Keratinocyte (primary cell): ENCODE results near the gene KDM1B. TPM values are rescaled to one million over a fixed set of nuclear protein-coding genes. Genes with fewer than 3 reads are reported as not detected.

Source experiments
- DNase-seq: peaks from one replicate; pipeline ENCODE4 v3.0.0-alpha.2; 2011; ENCODE audit warnings: low read depth, missing footprints, low spot score
- FAIRE-seq: peaks from 2 replicates; lab custom pipeline; 2011; peaks lifted over from hg19 to GRCh38; lab: Jason Lieb, UNC
- H2AFZ ChIP-seq: 2 replicates; pipeline ENCODE4 v1.6.0; 2012; ENCODE audit warnings: low read length, control low read depth, inconsistent platforms; ENCODE audit not compliant: control insufficient read depth
- H3K27ac ChIP-seq: 2 replicates; pipeline ENCODE4 v1.5.1; 2011; ENCODE audit warnings: low read length; ENCODE audit not compliant: control insufficient read depth, insufficient read depth
- H3K27me3 ChIP-seq: 3 replicates; pipeline ENCODE4 v1.6.0; 2011; ENCODE audit warnings: low read length; ENCODE audit not compliant: control insufficient read depth, insufficient read depth; ENCODE audit errors: extremely low read depth
- H3K36me3 ChIP-seq, 2 experiments: 2 replicates in 1 of 2; 3 replicates in 1 of 2; pipeline ENCODE4 v1.5.1; 2011; ENCODE audit warnings: low read length in 2 of 2, mild to moderate bottlenecking in 1 of 2; ENCODE audit not compliant: control insufficient read depth in 2 of 2, insufficient read depth in 2 of 2; ENCODE audit errors: extremely low read depth in 1 of 2
- H3K4me1 ChIP-seq: 3 replicates; pipeline ENCODE4 v1.5.1; 2011; ENCODE audit warnings: low read length; ENCODE audit not compliant: control insufficient read depth, insufficient read depth; ENCODE audit errors: extremely low read depth
- H3K4me2 ChIP-seq: 3 replicates; pipeline ENCODE4 v1.6.0; 2011; ENCODE audit warnings: low read depth, low read length; ENCODE audit not compliant: control insufficient read depth, insufficient read depth; ENCODE audit errors: extremely low read depth
- H3K4me3 ChIP-seq, 3 experiments: fragments of 200-600 bp in 1 of 3; sonication (generic) in 1 of 3; 2 replicates in 2 of 3; 3 replicates in 1 of 3; pipeline ENCODE4 v1.5.1; 2011 to 2016; ENCODE audit warnings: low read length in 3 of 3, mild to moderate bottlenecking in 3 of 3, control low read depth in 2 of 3, inconsistent platforms in 1 of 3, low read depth in 1 of 3, mixed read lengths in 1 of 3, mixed run types in 1 of 3, moderate library complexity in 1 of 3; ENCODE audit not compliant: control insufficient read depth in 2 of 3, insufficient read depth in 2 of 3; ENCODE audit errors: extremely low read depth in 1 of 3
- H3K79me2 ChIP-seq: 2 replicates; pipeline ENCODE4 v1.6.0; 2012; ENCODE audit warnings: low read length; ENCODE audit not compliant: control insufficient read depth, insufficient read depth
- H3K9ac ChIP-seq: 3 replicates; pipeline ENCODE4 v1.6.0; 2011; ENCODE audit warnings: low read length; ENCODE audit not compliant: control insufficient read depth, insufficient read depth; ENCODE audit errors: extremely low read depth
- H3K9me1 ChIP-seq: 3 replicates; pipeline ENCODE4 v1.6.0; 2011; ENCODE audit warnings: low read length; ENCODE audit not compliant: control insufficient read depth, insufficient read depth; ENCODE audit errors: extremely low read depth
- H3K9me3 ChIP-seq: 2 replicates; pipeline ENCODE4 v1.5.1; 2012; ENCODE audit warnings: low read depth, low read length; ENCODE audit not compliant: control insufficient read depth
- H4K20me1 ChIP-seq: 3 replicates; pipeline ENCODE4 v1.6.0; 2011; ENCODE audit warnings: low read length; ENCODE audit not compliant: control insufficient read depth, insufficient read depth; ENCODE audit errors: extremely low read depth
- EZH2 ChIP-seq: IDR thresholded peaks from one replicate; pipeline ENCODE4 v1.6.1; 2012; ENCODE audit warnings: inconsistent platforms, mild to moderate bottlenecking, low read length, moderate library complexity
- dilution Hi-C: fragments of 300-500 bp; cut with MboI; formaldehyde crosslinking; loops from one replicate; pipeline ENCODE4 v1.7.0; 2020; ENCODE audit warnings: low sequenced_read_pairs; ENCODE audit not compliant: extremely low pct_ligation_motif_present
- polyA plus RNA-seq, 5 experiments: library from polyadenylated mRNA; depleted of rRNA in 3 of 5; stranded (reverse) in 3 of 5; stranded (forward) in 1 of 5; unstranded in 1 of 5; fragments of >200 nt; gene quantifications; 1 replicate in 1 of 5; 2 replicates in 3 of 5; 3 replicates in 1 of 5; pipeline versions ENCODE4 v1.2.1 to v1.2.3, GENCODE V29; 2011 to 2012; ENCODE audit warnings: missing spikeins in 2 of 5, low read depth in 1 of 5, low replicate concordance in 1 of 5
- TF ChIP-seq, protein P1 (sequence below), 3 experiments: IDR thresholded peaks in 1 of 3; conservative IDR thresholded peaks in 1 of 3; optimal IDR thresholded peaks in 1 of 3; 2 replicates in 2 of 3; 3 replicates in 1 of 3; pipeline versions ENCODE3 to v1.5.1; 2011; ENCODE audit warnings: low read length in 3 of 3, mild to moderate bottlenecking in 3 of 3, moderate library complexity in 2 of 3, control low read depth in 1 of 3, inconsistent platforms in 1 of 3; ENCODE audit not compliant: insufficient read depth in 2 of 3; ENCODE audit errors: extremely low read depth in 1 of 3

KDM1B gene
- polyA plus RNA-seq, 1 donor (not counting 4 experiments of a cell fraction or from before 2014, with no cell fraction given): 32.7 TPM

DNA sequence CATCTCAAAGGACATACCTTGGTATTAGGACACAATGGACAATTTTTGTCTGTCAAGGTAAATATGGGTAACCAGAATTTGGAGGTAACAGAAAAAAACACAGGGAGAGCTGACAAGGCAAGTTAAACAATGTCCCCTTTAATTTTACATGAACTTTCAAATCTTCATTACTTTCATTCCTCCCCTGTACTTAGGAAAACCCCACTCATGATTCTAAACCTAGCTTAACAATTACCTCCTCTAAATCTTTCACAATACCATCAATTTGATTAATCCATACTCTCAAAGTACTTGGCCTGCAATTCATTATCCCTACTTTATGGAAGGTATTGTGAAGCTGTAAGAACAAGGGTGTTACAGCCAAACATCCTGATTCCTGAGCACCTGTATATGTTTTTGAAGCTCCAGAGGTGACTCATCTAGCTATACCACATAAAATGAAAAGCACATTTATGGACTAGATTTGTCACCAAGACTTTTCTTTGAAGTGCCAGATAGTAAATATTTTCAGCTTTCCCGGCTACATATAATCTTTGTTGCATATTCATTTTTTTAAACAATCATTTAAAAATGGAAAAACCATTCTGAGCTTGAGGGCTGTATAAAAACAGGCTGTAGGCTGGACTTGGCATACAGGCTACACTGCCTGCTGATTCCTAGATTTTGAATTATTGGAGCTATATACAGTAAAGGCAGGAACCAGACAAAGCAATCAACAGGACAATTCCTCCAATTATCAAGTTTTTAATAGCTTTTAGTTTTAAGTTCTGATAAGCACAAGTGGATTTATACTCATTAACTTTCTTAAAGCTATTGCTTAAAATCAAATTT, 86.2 kb downstream of the KDM1B start:
- no peaks in the 10 kb centered on the region for H3K9me1 ChIP-seq
- no peaks in the 10 kb centered on the region for H3K27me3 ChIP-seq
- dilution Hi-C loops: no loop called here
- peaks cover 1 to 26% of the 10 kb centered on the region in 2 experiments for H3K36me3 ChIP-seq
- no peak overlapping the region for H3K4me2 ChIP-seq
- peak overlapping the region; percentile 90 for H3K27ac ChIP-seq
- DNase-seq (no peak), FAIRE-seq (no peak)
- TF ChIP-seq, protein P1, sequence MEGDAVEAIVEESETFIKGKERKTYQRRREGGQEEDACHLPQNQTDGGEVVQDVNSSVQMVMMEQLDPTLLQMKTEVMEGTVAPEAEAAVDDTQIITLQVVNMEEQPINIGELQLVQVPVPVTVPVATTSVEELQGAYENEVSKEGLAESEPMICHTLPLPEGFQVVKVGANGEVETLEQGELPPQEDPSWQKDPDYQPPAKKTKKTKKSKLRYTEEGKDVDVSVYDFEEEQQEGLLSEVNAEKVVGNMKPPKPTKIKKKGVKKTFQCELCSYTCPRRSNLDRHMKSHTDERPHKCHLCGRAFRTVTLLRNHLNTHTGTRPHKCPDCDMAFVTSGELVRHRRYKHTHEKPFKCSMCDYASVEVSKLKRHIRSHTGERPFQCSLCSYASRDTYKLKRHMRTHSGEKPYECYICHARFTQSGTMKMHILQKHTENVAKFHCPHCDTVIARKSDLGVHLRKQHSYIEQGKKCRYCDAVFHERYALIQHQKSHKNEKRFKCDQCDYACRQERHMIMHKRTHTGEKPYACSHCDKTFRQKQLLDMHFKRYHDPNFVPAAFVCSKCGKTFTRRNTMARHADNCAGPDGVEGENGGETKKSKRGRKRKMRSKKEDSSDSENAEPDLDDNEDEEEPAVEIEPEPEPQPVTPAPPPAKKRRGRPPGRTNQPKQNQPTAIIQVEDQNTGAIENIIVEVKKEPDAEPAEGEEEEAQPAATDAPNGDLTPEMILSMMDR (optimal IDR thresholded peaks at IDR 0.05 in 1 of 3, IDR thresholded peaks at IDR 0.05 in 1 of 3, conservative IDR thresholded peaks at IDR 0.05 in 1 of 3; ENCODE audit: extremely low read depth in 1 of 3, insufficient read depth in 2 of 3, low read length in 3 of 3): no peak
- no peak for TF ChIP-seq EZH2
- peak overlapping the region; percentile 48 for H3K9ac ChIP-seq
- no peak overlapping the region for H2AFZ ChIP-seq
- H3K4me1 ChIP-seq: peaks cover 41% of the 10 kb centered on the region
- no peaks in the 10 kb centered on the region for H3K9me3 ChIP-seq
- no peak overlapping the region for H3K4me3 ChIP-seq
- no peaks in the 10 kb centered on the region for H4K20me1 ChIP-seq
- peaks cover 25% of the 10 kb centered on the region for H3K79me2 ChIP-seq

DNA sequence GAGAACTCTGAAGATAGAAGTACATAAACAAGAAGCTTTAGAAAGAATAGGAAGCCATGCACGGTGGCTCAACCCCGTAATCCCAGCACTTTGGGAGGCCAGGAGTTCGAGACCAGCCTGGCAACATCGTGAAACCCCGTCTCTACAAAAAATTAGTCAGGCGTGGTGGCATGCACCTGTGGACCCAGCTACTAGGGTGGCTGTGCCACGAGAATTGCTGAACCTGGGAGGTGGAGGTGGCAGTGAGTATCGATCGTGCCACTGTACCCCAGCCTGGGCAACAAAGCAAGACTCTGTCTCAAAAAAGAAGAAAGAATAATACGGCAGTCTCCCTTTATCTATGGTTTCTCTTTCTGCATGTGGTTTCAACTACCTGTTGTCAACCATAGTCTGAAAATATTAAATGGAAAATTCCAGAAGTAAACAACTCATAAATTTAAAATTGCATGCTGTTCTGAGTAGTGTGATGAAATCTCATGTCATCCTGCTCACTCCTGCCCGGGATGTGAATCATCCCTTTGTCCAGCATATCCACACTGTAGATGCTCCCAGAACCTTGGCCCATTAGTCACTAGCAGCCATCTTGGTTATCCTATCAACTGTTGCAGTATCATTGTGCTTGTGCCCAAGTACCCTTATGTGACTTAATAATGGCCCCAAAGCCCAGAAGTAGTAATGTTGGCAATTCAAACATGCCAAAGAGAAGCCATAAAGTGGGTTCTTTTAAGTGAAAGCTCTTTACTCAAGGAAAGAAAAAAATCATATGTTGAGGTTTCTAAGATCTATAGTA, 87.0 kb downstream of the KDM1B start:
- H3K9me3 ChIP-seq: no peaks in the 10 kb centered on the region
- peak; percentile 45 for DNase-seq
- no peak overlapping the region for H2AFZ ChIP-seq
- peaks cover 25% of the 10 kb centered on the region for H3K79me2 ChIP-seq
- no peaks in the 10 kb centered on the region for H3K9me1 ChIP-seq
- FAIRE-seq: peak; percentile 60
- peak overlapping the region; percentile 90 for H3K27ac ChIP-seq
- H3K36me3 ChIP-seq: peaks cover 1 to 23% of the 10 kb centered on the region in 2 experiments
- H4K20me1 ChIP-seq: no peaks in the 10 kb centered on the region
- no peak overlapping the region for H3K4me2 ChIP-seq
- H3K4me3 ChIP-seq: no peak overlapping the region
- H3K9ac ChIP-seq: peak overlapping the region; percentile 48
- TF ChIP-seq EZH2: no peak
- TF ChIP-seq, protein P1 (optimal IDR thresholded peaks at IDR 0.05 in 1 of 3, IDR thresholded peaks at IDR 0.05 in 1 of 3, conservative IDR thresholded peaks at IDR 0.05 in 1 of 3; ENCODE audit: extremely low read depth in 1 of 3, insufficient read depth in 2 of 3, low read length in 3 of 3): no peak
- H3K27me3 ChIP-seq: no peaks in the 10 kb centered on the region
- H3K4me1 ChIP-seq: peaks cover 39% of the 10 kb centered on the region
- dilution Hi-C loops: no loop called here
